HepG2 (cell line): ENCODE results near the gene TSGA10IP. TPM values are rescaled to one million over a fixed set of nuclear protein-coding genes. Genes with fewer than 3 reads are reported as not detected.

Experiments
- ATAC-seq: fragments of 200-7000 bp; cut with Tn5 transposase; 3 replicates; pipeline ENCODE4 v1.9.1; 2020; ENCODE audit warnings: mild to moderate bottlenecking, moderate library complexity
- BruUV-seq: library from RNA; stranded (reverse); fragments of 400-500 nt; replicated peaks from 2 replicates; lab custom pipeline; 2021; lab: Mats Ljungman, UMichigan
- CTCF ChIA-PET: fragments of 300-600 bp; formaldehyde crosslinking; extraction: SDS; loops from one replicate; lab custom pipeline; 2021; ENCODE audit warnings: low total read pairs, inconsistent platforms, low intra/inter-chr PET ratio; lab: Yijun Ruan, JAX
- POLR2A ChIA-PET: fragments of 350-600 bp; sonication (Branson Sonifier 250); formaldehyde crosslinking; loops from one replicate; lab custom pipeline; 2020; ENCODE audit warnings: antibody characterized with exemption, inconsistent platforms; lab: Yijun Ruan, JAX
- DNase-seq: peaks from one replicate; pipeline ENCODE4 v3.0.0-alpha.2; 2015; ENCODE audit warnings: low spot score
- FAIRE-seq: peaks from 3 replicates; lab custom pipeline; 2011; peaks lifted over from hg19 to GRCh38; lab: Jason Lieb, UNC
- H2AFZ ChIP-seq: one replicate; pipeline ENCODE4 v1.6.1; 2011; ENCODE audit warnings: low read length, inconsistent platforms
- H3K27ac ChIP-seq: fragments of 300-600 bp; 3 replicates; pipeline ENCODE4 v1.8.0; 2011; ENCODE audit warnings: mixed run types, mild to moderate bottlenecking, mixed read lengths, low read length, inconsistent platforms; ENCODE audit not compliant: insufficient read depth; ENCODE audit errors: extremely low read length
- H3K27me3 ChIP-seq, 2 experiments: fragments of 200-600 bp in 1 of 2; 2 replicates in 1 of 2; 3 replicates in 1 of 2; pipeline versions ENCODE4 v1.6.0 to v1.8.0; 2011; ENCODE audit warnings: low read length in 2 of 2, mild to moderate bottlenecking in 2 of 2, moderate library complexity in 2 of 2, inconsistent platforms in 1 of 2; ENCODE audit not compliant: insufficient read depth in 2 of 2, control insufficient read depth in 1 of 2
- H3K36me3 ChIP-seq, 2 experiments: fragments of 200-600 bp in 1 of 2; replicated peaks in 1 of 2; 2 replicates in 1 of 2; 3 replicates in 1 of 2; pipeline versions ENCODE4 v1.5.1 to v1.8.0; 2011; ENCODE audit warnings: low read length in 2 of 2, inconsistent platforms in 1 of 2; ENCODE audit not compliant: insufficient read depth in 2 of 2, control insufficient read depth in 1 of 2
- H3K4me1 ChIP-seq: 2 replicates; pipeline ENCODE4 v1.5.1; 2012; ENCODE audit warnings: low read length, inconsistent platforms; ENCODE audit not compliant: insufficient read depth
- H3K4me2 ChIP-seq: 2 replicates; pipeline ENCODE4 v1.6.0; 2011; ENCODE audit warnings: low read depth, low read length, inconsistent platforms
- H3K4me3 ChIP-seq, 3 experiments: fragments of 200-600 bp in 1 of 3; sonication (generic), shearing (Covaris generic) in 1 of 3; replicated peaks in 1 of 3; 2 replicates each; pipeline ENCODE4 v1.5.1; 2011 to 2016; ENCODE audit warnings: low read length in 3 of 3, inconsistent platforms in 2 of 3, low read depth in 2 of 3, mild to moderate bottlenecking in 2 of 3, control low read depth in 1 of 3, mixed read lengths in 1 of 3; ENCODE audit not compliant: insufficient read depth in 1 of 3
- H3K79me2 ChIP-seq: one replicate; pipeline ENCODE4 v1.6.1; 2011; ENCODE audit warnings: low read length, inconsistent platforms; ENCODE audit not compliant: insufficient read depth
- H3K9ac ChIP-seq: 2 replicates; pipeline ENCODE4 v1.6.0; 2011; ENCODE audit warnings: mild to moderate bottlenecking, low read depth, low read length, inconsistent platforms; ENCODE audit not compliant: insufficient read depth
- H3K9me3 ChIP-seq: 2 replicates; pipeline ENCODE4 v1.5.1; 2012; ENCODE audit warnings: mild to moderate bottlenecking, low read length
- H4K20me1 ChIP-seq: 2 replicates; pipeline ENCODE4 v1.6.0; 2011; ENCODE audit warnings: inconsistent platforms, mild to moderate bottlenecking, low read length, moderate library complexity; ENCODE audit not compliant: insufficient read depth
- AGO2 ChIP-seq: fragments of 200-400 bp; formaldehyde crosslinking; optimal IDR thresholded peaks from 2 replicates; pipeline ENCODE3; 2017; ENCODE audit warnings: mild to moderate bottlenecking, low read depth, low read length, moderate library complexity
- SNAPC5 ChIP-seq: sonication (generic); formaldehyde crosslinking; IDR thresholded peaks from 2 replicates; pipeline ENCODE4 v1.8.1; 2023; ENCODE audit warnings: mild to moderate bottlenecking, missing genetic modification reagents, borderline replicate concordance
- TARDBP ChIP-seq: sonication (generic); formaldehyde crosslinking; IDR thresholded peaks from 2 replicates; pipeline ENCODE4 v1.8.0; 2022; ENCODE audit warnings: mild to moderate bottlenecking, missing genetic modification reagents
- TBL1XR1 ChIP-seq: fragments of 150-350 bp; IDR thresholded peaks from 2 replicates; pipeline ENCODE4 v1.6.1; 2014; ENCODE audit warnings: borderline replicate concordance, low read length; ENCODE audit not compliant: partially characterized antibody
- ZFX ChIP-seq: sonication (generic); formaldehyde crosslinking; IDR thresholded peaks from 2 replicates; pipeline ENCODE4 v1.4.0; 2020; ENCODE audit warnings: mild to moderate bottlenecking, low read depth, missing genetic modification reagents, moderate library complexity
- ZNF350 ChIP-seq: sonication (generic); formaldehyde crosslinking; IDR thresholded peaks from 2 replicates; pipeline ENCODE4 v1.4.0; 2020; ENCODE audit warnings: mild to moderate bottlenecking, low read depth, missing genetic modification reagents, borderline replicate concordance
- ZNF652 ChIP-seq: IDR thresholded peaks from 2 replicates; pipeline ENCODE4 v1.6.1; 2016; ENCODE audit warnings: low read depth, borderline replicate concordance
- WGBS: methylation state at CpG from one replicate; pipeline ENCODE4 v1.1.6; 2017; ENCODE audit warnings: low lambda C conversion rate; 5-methylcytosine and 5-hydroxymethylcytosine counted together
- in situ Hi-C: cut with HindIII; loops from 2 replicates; pipeline ENCODE4 v1.10.0; 2017; ENCODE audit warnings: low pct_unique_long_range_greater_than_20kb; ENCODE audit not compliant: extremely low pct_ligation_motif_present
- intact Hi-C: fragments of 100-400 bp; cut with micrococcal nuclease; formaldehyde crosslinking; loops from one replicate; pipeline ENCODE4 v1.10.0; 2022; ENCODE audit not compliant: unreplicated experiment
- polyA plus RNA-seq, 8 experiments: library from polyadenylated mRNA; depleted of rRNA in 3 of 8; stranded (reverse) in 7 of 8; unstranded in 1 of 8; fragments of >200 nt; fragmentation: Illumina TruSeq in 4 of 8; extraction: Trizol in 4 of 8; gene quantifications; 2 replicates each; pipeline versions ENCODE4 v1.2.1 to v1.2.3, GENCODE V29; 2011 to 2016; ENCODE audit warnings: low read depth in 4 of 8, missing spikeins in 1 of 8, mixed read lengths in 1 of 8; ENCODE audit not compliant: insufficient read depth in 1 of 8
- total RNA-seq, 5 experiments: library from RNA; depleted of rRNA; stranded (reverse); fragments of >200 nt; fragmentation: Illumina TruSeq; extraction: Trizol; gene quantifications; 2 replicates each; pipeline ENCODE4 v1.2.3, GENCODE V29; 2016; ENCODE audit warnings: low read depth in 1 of 5

TSGA10IP gene
- total and polyA plus RNA-seq, 2 of the 13 experiments (the other 11 are each of a cell fraction or from before 2014, with no cell fraction given): not detected

- ATAC-seq (no peak), FAIRE-seq (no peak), DNase-seq (no peak)
- in situ Hi-C loops: no loop called here
- Histone ChIP-seq H4K20me1 (no peaks in the 10 kb centered on the region), H3K27ac (no peak overlapping the region), H3K4me2 (peak overlapping the region; percentile 73; the same call in 1 of the 2 replicates), H3K36me3 (no peaks in the 10 kb centered on the region; a peak in 1 of 5 replicates), H3K27me3 (peaks cover 0 to 2% of the 10 kb centered on the region in 2 experiments; a peak in 1 of 5 replicates), H3K4me3 (peak overlapping the region in 2 of 3 experiments; percentile 88 to 98; a peak in 1 of 6 replicates), H2AFZ (no peak overlapping the region), H3K9ac (no peak overlapping the region), H3K79me2 (peaks cover 11% of the 10 kb centered on the region), H3K4me1 (peaks cover 59% of the 10 kb centered on the region), H3K9me3 (no peaks in the 10 kb centered on the region)
- BruUV-seq: no TSS peak
- 100% methylated on average over 2 of the region's 3 CpGs for WGBS
- ChIA-PET POLR2A (interaction anchor here (0.6 to 5.0 kb wide), 5 partner anchors 8 to 44 kb away, joined by 3 to 59 read pairs (median 8); partner anchors contain the start of genes CCDC85B, FIBP and FOSL1), CTCF (no interaction called here)
- intact Hi-C loops: no loop called here
- TF ChIP-seq TARDBP (CRISPR knock-in tag) (no peak), AGO2 (no peak), ZNF350 (CRISPR knock-in tag) (no peak), TBL1XR1 (no peak), ZFX (CRISPR knock-in tag) (no peak), ZNF652 (CRISPR knock-in tag) (no peak), SNAPC5 (no peak)
Measured at GRCh38 chr11:65917077-65917433, 28.2 kb upstream of the TSGA10IP start.
